AG04450 (cell line): Measurements from ENCODE around the gene EFNA1. TPM values are rescaled to one million over a fixed set of nuclear protein-coding genes. Genes with fewer than 3 reads are reported as not detected.
A peak's percentile ranks its signal among the peaks of the same experiment; 100 is the strongest.

Experiments used
- CTCF ChIA-PET: fragments of 300-600, 350-600 bp; formaldehyde crosslinking; extraction: SDS; loops from one replicate; lab custom pipeline; 2022; ENCODE audit warnings: antibody characterized with exemption, inconsistent platforms; lab: Charles Lee
- POLR2A ChIA-PET: fragments of 350-600 bp; formaldehyde crosslinking; extraction: SDS; loops from one replicate; lab custom pipeline; 2021; ENCODE audit warnings: antibody characterized with exemption, inconsistent platforms; lab: Yijun Ruan, JAX
- DNase-seq: peaks from one replicate; pipeline ENCODE4 v3.0.0-alpha.2; 2011; ENCODE audit warnings: low read depth, low spot score
- H3K27ac ChIP-seq: one replicate; pipeline ENCODE4 v1.5.1; 2012; ENCODE audit warnings: low read depth, low read length, control low read depth
- H3K27me3 ChIP-seq: one replicate; pipeline ENCODE4 v1.6.0; 2012; ENCODE audit warnings: low read length; ENCODE audit not compliant: control insufficient read depth, insufficient read depth
- H3K4me3 ChIP-seq: 2 replicates; pipeline ENCODE4 v1.5.1; 2011; ENCODE audit warnings: mild to moderate bottlenecking, low read depth, low read length, control low read depth
- H3K9me3 ChIP-seq: 2 replicates; pipeline ENCODE4 v1.5.1; 2012; ENCODE audit warnings: low read length; ENCODE audit not compliant: control insufficient read depth, insufficient read depth
- polyA plus RNA-seq: library from polyadenylated mRNA; depleted of rRNA; stranded (reverse); fragments of >200 nt; gene quantifications from 2 replicates; pipeline ENCODE4 v1.2.3, GENCODE V29; 2011
- TF ChIP-seq, protein P1 (sequence below): IDR thresholded peaks from 2 replicates; pipeline ENCODE4 v1.5.1; 2011; ENCODE audit warnings: low read depth, low read length, control low read depth, inconsistent platforms

Gene EFNA1
- polyA plus RNA-seq, 1 experiment = 1.4 TPM

- Histone ChIP-seq H3K4me3 (peak within 1 kb of the TSS; percentile 99), H3K9me3 (no peaks in the 10 kb centered on the region; the same call in 1 of the 2 replicates), H3K27me3 (no peaks in the 10 kb centered on the region), H3K27ac (peak within 1 kb of the TSS; percentile 92)
- TF ChIP-seq, protein P1, sequence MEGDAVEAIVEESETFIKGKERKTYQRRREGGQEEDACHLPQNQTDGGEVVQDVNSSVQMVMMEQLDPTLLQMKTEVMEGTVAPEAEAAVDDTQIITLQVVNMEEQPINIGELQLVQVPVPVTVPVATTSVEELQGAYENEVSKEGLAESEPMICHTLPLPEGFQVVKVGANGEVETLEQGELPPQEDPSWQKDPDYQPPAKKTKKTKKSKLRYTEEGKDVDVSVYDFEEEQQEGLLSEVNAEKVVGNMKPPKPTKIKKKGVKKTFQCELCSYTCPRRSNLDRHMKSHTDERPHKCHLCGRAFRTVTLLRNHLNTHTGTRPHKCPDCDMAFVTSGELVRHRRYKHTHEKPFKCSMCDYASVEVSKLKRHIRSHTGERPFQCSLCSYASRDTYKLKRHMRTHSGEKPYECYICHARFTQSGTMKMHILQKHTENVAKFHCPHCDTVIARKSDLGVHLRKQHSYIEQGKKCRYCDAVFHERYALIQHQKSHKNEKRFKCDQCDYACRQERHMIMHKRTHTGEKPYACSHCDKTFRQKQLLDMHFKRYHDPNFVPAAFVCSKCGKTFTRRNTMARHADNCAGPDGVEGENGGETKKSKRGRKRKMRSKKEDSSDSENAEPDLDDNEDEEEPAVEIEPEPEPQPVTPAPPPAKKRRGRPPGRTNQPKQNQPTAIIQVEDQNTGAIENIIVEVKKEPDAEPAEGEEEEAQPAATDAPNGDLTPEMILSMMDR = no peak
- DNase-seq = no peak
- CTCF ChIA-PET = interaction anchor here (0.7 to 12.4 kb wide), 33 partner anchors 8 to 203 kb away, joined by 3 to 317 read pairs (median 5); partner anchors contain the start of genes MTX1, SHC1, SLC50A1 and THBS3
- POLR2A ChIA-PET = interaction anchor here (0.6 to 1.5 kb wide), 10 partner anchors 20 to 218 kb away, joined by 3 to 10 read pairs (median 4); partner anchors contain the start of genes EFNA3, PBXIP1, SHC1 and SLC50A1
Measured at GRCh38 chr1:155173478-155174323, 46.0 kb downstream of the EFNA1 start, which contains the start of gene TRIM46. Gene TRIM46 (plus strand): TSS chr1:155173849. CDS start chr1:155173967, 118 bp downstream.

DNA sequence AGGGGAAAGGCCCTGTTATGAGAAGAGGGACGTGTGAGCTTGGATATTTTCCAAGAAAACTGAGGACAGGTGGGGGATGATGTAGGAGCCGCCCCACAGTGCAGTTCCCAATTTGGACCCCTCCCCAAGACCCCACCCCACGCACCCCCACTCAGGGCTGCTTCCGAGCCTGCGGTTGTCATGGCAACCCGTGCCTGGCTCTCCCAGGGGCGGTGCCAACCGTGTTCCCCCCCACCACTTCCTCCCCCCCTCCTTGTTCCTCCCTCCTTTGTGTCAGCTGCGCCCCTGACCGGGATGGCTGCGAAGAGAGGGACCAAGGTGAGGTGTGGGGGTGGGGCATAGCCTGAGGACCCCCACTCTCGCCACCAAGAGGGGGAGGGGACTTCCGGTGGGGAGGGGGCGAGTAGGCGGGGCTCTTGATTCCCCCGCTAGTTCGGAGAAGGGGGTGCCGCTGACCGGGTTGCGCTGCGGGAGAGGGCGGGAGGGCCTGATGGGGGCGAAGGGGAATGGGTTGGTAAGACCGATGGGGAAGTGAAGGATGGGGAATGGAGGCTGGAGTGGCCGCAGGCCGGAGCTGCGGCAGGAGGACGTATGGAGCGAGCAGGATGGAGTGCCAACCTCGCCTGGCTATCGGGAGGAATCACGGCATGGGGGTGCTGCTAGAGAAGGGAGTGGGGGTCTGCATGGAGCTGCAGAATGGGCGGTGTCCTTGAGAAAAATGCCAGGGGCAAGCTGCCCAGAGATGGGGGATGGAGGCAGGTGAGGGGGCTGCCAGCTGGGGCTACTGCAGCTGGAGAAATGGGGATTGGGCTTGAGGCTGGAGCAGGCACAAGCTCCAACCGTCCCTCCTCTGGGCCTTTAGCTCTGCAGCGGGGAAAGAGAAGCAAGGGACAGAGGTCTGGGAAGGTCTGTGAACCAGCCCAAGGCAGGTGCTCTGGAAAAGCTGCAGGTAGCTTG is 46.9 kb downstream of the EFNA1 start:
- H3K27ac ChIP-seq = no peak overlapping the region
- TF ChIP-seq, protein P1 = no peak
- DNase-seq = no peak
- ChIA-PET POLR2A (no interaction called here), CTCF (interaction anchor here (0.8 to 12.4 kb wide), 10 partner anchors 19 to 474 kb away, joined by 3 to 317 read pairs (median 4); no protein-coding TSS in a partner anchor)
- peak overlapping the region; percentile 99 for H3K4me3 ChIP-seq
- H3K27me3 ChIP-seq = no peaks in the 10 kb centered on the region
- no peaks in the 10 kb centered on the region; the same call in 1 of the 2 replicates for H3K9me3 ChIP-seq

GRCh38 chr1:155175281-155175926 is 47.7 kb downstream of the EFNA1 start:
- no peak overlapping the region for H3K27ac ChIP-seq
- no peak for DNase-seq
- H3K27me3 ChIP-seq = no peaks in the 10 kb centered on the region
- TF ChIP-seq, protein P1 = no peak
- POLR2A ChIA-PET = interaction anchor here (0.5 kb wide), 1 partner anchor 18 kb away, joined by 3 read pairs; no protein-coding TSS in a partner anchor
- CTCF ChIA-PET = interaction anchor here (1.1 to 4.4 kb wide), 6 partner anchors 18 to 473 kb away, joined by 3 to 69 read pairs (median 6); no protein-coding TSS in a partner anchor
- no peaks in the 10 kb centered on the region; the same call in 1 of the 2 replicates for H3K9me3 ChIP-seq
- H3K4me3 ChIP-seq = peak overlapping the region; percentile 99

GRCh38 chr1:155175927-155176371 is 48.3 kb downstream of the EFNA1 start:
- ChIA-PET CTCF (interaction anchor here (1.1 to 4.4 kb wide), 5 partner anchors 18 to 473 kb away, joined by 3 to 69 read pairs (median 3); no protein-coding TSS in a partner anchor), POLR2A (interaction anchor here (0.5 kb wide), 1 partner anchor 18 kb away, joined by 3 read pairs; no protein-coding TSS in a partner anchor)
- TF ChIP-seq, protein P1 = no peak
- no peaks in the 10 kb centered on the region; the same call in 1 of the 2 replicates for H3K9me3 ChIP-seq
- H3K4me3 ChIP-seq = no peak overlapping the region
- H3K27me3 ChIP-seq = no peaks in the 10 kb centered on the region
- DNase-seq = no peak
- H3K27ac ChIP-seq = no peak overlapping the region
